Nasal cavity respiratory epithelium epithelial cell of viscerocranial mucosa (primary cell): ENCODE measurements around the gene WHAMM. TPM values are rescaled to one million over a fixed set of nuclear protein-coding genes. Genes with fewer than 3 reads are reported as not detected.

Source experiments
- total RNA-seq: library from RNA; depleted of rRNA; stranded (reverse); fragments of >200 nt; gene quantifications from 2 replicates; pipeline ENCODE4 v1.2.3, GENCODE V29; 2014

WHAMM gene
- 4.8 and 7.4 TPM in 2 replicates for total RNA-seq

GRCh38 chr15:82809308-82810060 lies at the start of gene WHAMM:
TSS of gene WHAMM (plus strand) at chr15:82809628. CDS start at chr15:82809727, 99 bp downstream.

GRCh38 chr15:82805994-82806406 lies 3.4 kb upstream of the WHAMM start, which contains the start of gene FSD2:
TSS of gene FSD2 (minus strand) at chr15:82806069. CDS start at chr15:82787390, 18,679 bp downstream.

Other genes starting within 250 kb of the WHAMM start
- gene CPEB1, start 162.3 kb upstream of the WHAMM start, total RNA-seq: 0.07 TPM in 1 of 2 replicates, not detected in the other
- gene AP3B2, start 99.8 kb upstream of the WHAMM start, total RNA-seq: under 0.01 and 2.1 TPM in 2 replicates
- not detected in 2 replicates for gene FSD2, start 3.6 kb upstream of the WHAMM start, total RNA-seq
- 39.0 and 99.1 TPM in 2 replicates for gene HOMER2, start 143.1 kb downstream of the WHAMM start, total RNA-seq
- 51.1 and 66.6 TPM in 2 replicates for gene RAMAC, start 176.6 kb downstream of the WHAMM start, total RNA-seq
- gene C15orf40, start 202.0 kb downstream of the WHAMM start, total RNA-seq: 7.8 and 11.6 TPM in 2 replicates